Effector memory CD8-positive, alpha-beta T cell (primary cell): ENCODE data around the gene KRTAP9-9.

Experiments
- ATAC-seq: fragments of 150-1000 bp; cut with Tn5 transposase; replicated peaks from 2 replicates; pipeline ENCODE4 v1.10.0; 2021; ENCODE audit warnings: mild to moderate bottlenecking, moderate library complexity
- DNase-seq, 3 experiments: peaks; one replicate each; pipeline ENCODE4 v3.0.0; 2021
- H3K27ac Mint-ChIP-seq, 2 donors: one replicate each; pipeline ENCODE4 v1.8.0; 2022; ENCODE audit warnings: mild to moderate bottlenecking in 2 of 2, mixed read lengths in 2 of 2, moderate library complexity in 2 of 2
- H3K27me3 Mint-ChIP-seq, 2 donors: one replicate each; pipeline ENCODE4 v1.8.0; 2022; ENCODE audit warnings: mixed read lengths in 2 of 2
- H3K36me3 Mint-ChIP-seq: one replicate; pipeline ENCODE4 v1.8.0; 2022; ENCODE audit warnings: mild to moderate bottlenecking, moderate library complexity, mixed read lengths; ENCODE audit not compliant: insufficient read depth
- H3K4me1 Mint-ChIP-seq, 2 donors: one replicate each; pipeline ENCODE4 v1.8.0; 2022; ENCODE audit warnings: low read depth in 2 of 2, mixed read lengths in 2 of 2
- H3K4me3 Mint-ChIP-seq, 2 donors: one replicate each; pipeline ENCODE4 v1.8.0; 2022; ENCODE audit warnings: mild to moderate bottlenecking in 2 of 2, mixed read lengths in 2 of 2, moderate library complexity in 2 of 2
- H3K9me3 Mint-ChIP-seq, 2 donors: one replicate each; pipeline ENCODE4 v1.8.0; 2022; ENCODE audit warnings: mixed read lengths in 2 of 2

KRTAP9-9 gene

DNA sequence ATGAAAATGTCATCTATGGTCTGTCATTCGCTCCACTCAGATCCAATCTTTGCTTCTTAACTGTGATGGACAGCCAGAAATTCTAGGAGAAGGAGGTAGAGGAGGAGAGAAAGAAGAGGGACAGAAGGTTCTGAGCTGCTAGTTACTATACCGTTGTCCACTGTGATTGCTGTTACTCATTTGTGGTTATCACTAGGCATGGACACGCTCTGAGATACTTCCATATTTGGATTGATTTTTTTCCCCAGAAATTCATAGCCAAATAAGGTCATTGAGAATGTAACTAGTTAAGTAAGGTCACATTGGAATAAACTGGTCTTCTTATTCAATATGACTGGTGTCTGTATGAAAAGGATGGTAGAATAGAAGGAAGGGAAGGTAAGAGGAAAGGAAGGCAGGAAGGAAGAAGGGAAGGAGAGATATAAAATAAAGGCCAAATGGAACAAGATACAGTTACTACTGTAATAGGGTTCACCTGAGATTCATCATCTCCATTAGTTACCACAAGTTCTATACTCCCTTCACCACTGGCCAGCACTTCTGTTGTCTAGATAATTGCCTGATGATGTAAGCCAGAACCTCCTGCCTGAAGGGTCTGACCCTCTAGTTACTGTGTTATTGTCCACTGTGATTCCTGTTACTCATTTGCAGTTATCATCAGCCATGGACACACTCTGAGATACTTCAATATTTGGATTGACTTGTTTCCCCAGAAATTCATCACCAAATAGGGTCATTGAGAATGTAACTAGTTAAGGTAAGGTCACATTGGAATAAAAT, 23.2 kb downstream of the KRTAP9-9 start:
- DNase-seq (no peak), ATAC-seq (no peak)
- H3K27me3 Mint-ChIP-seq: peaks cover 23 to 38% of the 10 kb centered on the region in 2 donors
- H3K4me1 Mint-ChIP-seq: no peaks in the 10 kb centered on the region
- no peaks in the 10 kb centered on the region for H3K36me3 Mint-ChIP-seq
- H3K27ac Mint-ChIP-seq: no peak overlapping the region
- H3K4me3 Mint-ChIP-seq: no peak overlapping the region
- H3K9me3 Mint-ChIP-seq: no peaks in the 10 kb centered on the region

- ATAC-seq: no peak
- Mint-ChIP-seq H3K4me3 (no peak overlapping the region), H3K27me3 (peaks cover 9 to 13% of the 10 kb centered on the region in 2 donors), H3K9me3 (no peaks in the 10 kb centered on the region), H3K4me1 (peaks cover 0 to 3% of the 10 kb centered on the region in 2 donors), H3K36me3 (no peaks in the 10 kb centered on the region), H3K27ac (no peak overlapping the region)
- no peak for DNase-seq
These were observed 28.9 kb downstream of the KRTAP9-9 start for GRCh38 chr17:41284043-41284442.

DNA sequence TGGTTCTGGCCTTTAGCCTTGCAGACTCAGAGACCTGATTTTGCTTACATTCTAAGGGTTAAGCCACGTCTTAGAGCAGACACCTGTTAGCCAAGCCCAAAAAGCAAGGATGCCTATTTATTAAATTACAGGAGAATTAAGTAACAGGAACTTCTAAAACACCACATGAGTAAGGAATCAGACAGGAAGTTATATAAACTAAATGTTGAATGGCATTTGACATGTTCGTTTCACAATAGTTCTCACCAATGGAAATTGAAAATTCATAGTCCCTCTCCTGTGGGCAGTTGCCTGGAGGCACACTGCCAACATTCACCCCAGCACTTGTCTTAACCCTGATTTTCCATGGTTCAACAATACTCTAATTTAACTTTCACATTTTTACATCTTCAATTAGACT, 29.4 kb downstream of the KRTAP9-9 start:
- DNase-seq (no peak), ATAC-seq (no peak)
- Mint-ChIP-seq H3K27me3 (peaks cover 9 to 12% of the 10 kb centered on the region in 2 donors), H3K4me3 (no peak overlapping the region), H3K9me3 (no peaks in the 10 kb centered on the region), H3K36me3 (no peaks in the 10 kb centered on the region), H3K4me1 (peaks cover 0 to 3% of the 10 kb centered on the region in 2 donors), H3K27ac (no peak overlapping the region)

DNA sequence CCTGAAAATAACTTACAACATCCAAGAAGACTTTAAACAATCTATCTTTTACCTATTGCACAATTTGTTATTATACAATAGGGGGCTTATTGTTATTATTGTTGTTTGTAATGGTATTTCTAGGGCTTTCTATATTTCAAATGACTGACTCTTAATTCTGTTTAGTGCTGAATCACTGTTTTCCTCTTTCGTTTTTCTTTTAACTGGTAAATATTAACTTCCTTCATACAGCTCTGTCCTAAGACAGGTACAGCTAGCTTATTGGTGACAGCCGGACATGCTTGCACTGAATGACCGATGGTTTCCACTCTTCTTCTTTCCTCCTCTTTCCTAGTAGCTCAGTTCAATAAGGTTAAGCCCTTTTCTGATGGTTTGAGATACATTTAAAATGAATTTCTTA, 31.9 kb downstream of the KRTAP9-9 start:
- H3K36me3 Mint-ChIP-seq: peaks cover 3% of the 10 kb centered on the region
- no peak overlapping the region for H3K27ac Mint-ChIP-seq
- ATAC-seq: no peak
- H3K27me3 Mint-ChIP-seq: peaks cover 6 to 8% of the 10 kb centered on the region in 2 donors
- H3K4me3 Mint-ChIP-seq: no peak overlapping the region
- peaks cover 0 to 3% of the 10 kb centered on the region in 2 donors for H3K4me1 Mint-ChIP-seq
- no peak for DNase-seq
- no peaks in the 10 kb centered on the region for H3K9me3 Mint-ChIP-seq

GRCh38 chr17:41294016-41294415, 38.8 kb downstream of the KRTAP9-9 start:
- ATAC-seq (no peak), DNase-seq (no peak)
- no peak overlapping the region for H3K4me3 Mint-ChIP-seq
- peaks cover 0 to 1% of the 10 kb centered on the region in 2 donors for H3K4me1 Mint-ChIP-seq
- no peaks in the 10 kb centered on the region for H3K9me3 Mint-ChIP-seq
- H3K27ac Mint-ChIP-seq: no peak overlapping the region
- peaks cover 28 to 40% of the 10 kb centered on the region in 2 donors for H3K27me3 Mint-ChIP-seq
- H3K36me3 Mint-ChIP-seq: peaks cover 3% of the 10 kb centered on the region

DNA sequence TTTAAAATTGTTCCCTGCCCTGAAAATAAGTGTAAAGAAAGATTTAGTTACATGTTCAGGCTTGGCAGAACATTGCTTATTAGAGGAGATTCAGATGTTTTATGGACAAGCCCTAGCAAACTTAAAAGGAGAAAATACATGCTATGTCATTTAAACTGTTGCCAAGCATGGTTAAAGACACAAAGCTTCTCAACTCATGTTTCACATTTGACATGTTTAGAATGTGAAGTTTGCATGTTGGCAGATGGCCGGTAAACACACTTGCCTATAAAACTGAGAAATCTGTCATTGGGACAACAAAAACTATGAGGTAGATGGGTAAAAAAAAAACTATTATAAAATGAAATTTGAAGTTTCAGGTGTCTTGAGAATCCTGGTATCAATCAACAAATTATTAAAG, 41.7 kb downstream of the KRTAP9-9 start:
- Mint-ChIP-seq H3K4me1 (peaks cover 4 to 10% of the 10 kb centered on the region in 2 donors), H3K36me3 (peaks cover under 1% of the 10 kb centered on the region), H3K27me3 (peaks cover 27 to 41% of the 10 kb centered on the region in 2 donors), H3K4me3 (no peak overlapping the region), H3K27ac (no peak overlapping the region), H3K9me3 (no peaks in the 10 kb centered on the region)
- no peak for ATAC-seq
- DNase-seq: no peak

GRCh38 chr17:41298458-41299135, 43.4 kb downstream of the KRTAP9-9 start:
- Mint-ChIP-seq H3K27me3 (peaks cover 13 to 23% of the 10 kb centered on the region in 2 donors), H3K36me3 (no peaks in the 10 kb centered on the region), H3K4me1 (peaks cover 4 to 13% of the 10 kb centered on the region in 2 donors), H3K4me3 (no peak overlapping the region), H3K9me3 (no peaks in the 10 kb centered on the region), H3K27ac (peak overlapping the region in 1 of 2 donors; percentile 6)
- ATAC-seq: no peak
- no peak for DNase-seq

- Mint-ChIP-seq H3K36me3 (no peaks in the 10 kb centered on the region), H3K4me3 (no peak overlapping the region), H3K27me3 (peaks cover 6 to 15% of the 10 kb centered on the region in 2 donors), H3K27ac (no peak overlapping the region), H3K4me1 (peaks cover 4 to 15% of the 10 kb centered on the region in 2 donors), H3K9me3 (no peaks in the 10 kb centered on the region)
- ATAC-seq: no peak
- no peak for DNase-seq
These were observed 46.1 kb downstream of the KRTAP9-9 start for GRCh38 chr17:41301204-41301790.

GRCh38 chr17:41301916-41302901, 47.0 kb downstream of the KRTAP9-9 start, which contains the start of gene KRTAP29-1:
Gene KRTAP29-1 (minus strand): TSS chr17:41302851. CDS start chr17:41302851, 0 bp downstream.
- DNase-seq (no peak), ATAC-seq (no peak)
- no peaks in the 10 kb centered on the region for H3K9me3 Mint-ChIP-seq
- H3K27me3 Mint-ChIP-seq: peaks cover 6 to 15% of the 10 kb centered on the region in 2 donors
- H3K4me3 Mint-ChIP-seq: no peak within 1 kb of the TSS
- peaks cover 11 to 23% of the 10 kb centered on the region in 2 donors for H3K4me1 Mint-ChIP-seq
- no peaks in the 10 kb centered on the region for H3K36me3 Mint-ChIP-seq
- H3K27ac Mint-ChIP-seq: no peak within 1 kb of the TSS

GRCh38 chr17:41302981-41303380, 47.8 kb downstream of the KRTAP9-9 start:
- peaks cover 5% of the 10 kb centered on the region for H3K36me3 Mint-ChIP-seq
- H3K9me3 Mint-ChIP-seq: no peaks in the 10 kb centered on the region
- no peak overlapping the region for H3K27ac Mint-ChIP-seq
- no peak overlapping the region for H3K4me3 Mint-ChIP-seq
- no peak for ATAC-seq
- peaks cover 19 to 31% of the 10 kb centered on the region in 2 donors for H3K4me1 Mint-ChIP-seq
- H3K27me3 Mint-ChIP-seq: peaks cover 6 to 15% of the 10 kb centered on the region in 2 donors
- DNase-seq: no peak

DNA sequence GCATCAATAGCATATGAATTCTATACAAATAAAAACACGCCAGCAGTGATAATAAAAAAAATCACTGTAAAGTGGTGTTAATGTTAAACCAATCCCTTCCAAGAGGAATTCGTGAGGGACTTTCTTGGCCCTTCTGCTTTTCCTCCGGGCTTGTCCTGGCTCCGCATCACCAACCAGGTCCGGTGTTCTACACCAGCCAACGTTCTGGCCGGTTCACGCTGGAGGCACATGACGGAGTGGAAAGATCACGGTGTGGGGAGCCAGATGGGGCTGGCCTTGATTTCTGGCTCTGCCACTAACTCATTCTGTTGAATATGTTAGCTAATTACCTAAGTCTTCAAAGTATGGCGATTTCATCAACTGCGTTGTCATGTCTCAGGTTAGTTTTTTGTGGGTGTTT, 48.9 kb downstream of the KRTAP9-9 start:
- H3K36me3 Mint-ChIP-seq: peaks cover 16% of the 10 kb centered on the region
- no peaks in the 10 kb centered on the region for H3K9me3 Mint-ChIP-seq
- no peak overlapping the region for H3K27ac Mint-ChIP-seq
- ATAC-seq (no peak), DNase-seq (no peak)
- peaks cover 29 to 41% of the 10 kb centered on the region in 2 donors for H3K4me1 Mint-ChIP-seq
- H3K4me3 Mint-ChIP-seq: no peak overlapping the region
- H3K27me3 Mint-ChIP-seq: peaks cover 4 to 6% of the 10 kb centered on the region in 2 donors
